ENCODE measurements around the gene FAM241B.

Gene FAM241B, protein sequence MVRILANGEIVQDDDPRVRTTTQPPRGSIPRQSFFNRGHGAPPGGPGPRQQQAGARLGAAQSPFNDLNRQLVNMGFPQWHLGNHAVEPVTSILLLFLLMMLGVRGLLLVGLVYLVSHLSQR

DNA sequence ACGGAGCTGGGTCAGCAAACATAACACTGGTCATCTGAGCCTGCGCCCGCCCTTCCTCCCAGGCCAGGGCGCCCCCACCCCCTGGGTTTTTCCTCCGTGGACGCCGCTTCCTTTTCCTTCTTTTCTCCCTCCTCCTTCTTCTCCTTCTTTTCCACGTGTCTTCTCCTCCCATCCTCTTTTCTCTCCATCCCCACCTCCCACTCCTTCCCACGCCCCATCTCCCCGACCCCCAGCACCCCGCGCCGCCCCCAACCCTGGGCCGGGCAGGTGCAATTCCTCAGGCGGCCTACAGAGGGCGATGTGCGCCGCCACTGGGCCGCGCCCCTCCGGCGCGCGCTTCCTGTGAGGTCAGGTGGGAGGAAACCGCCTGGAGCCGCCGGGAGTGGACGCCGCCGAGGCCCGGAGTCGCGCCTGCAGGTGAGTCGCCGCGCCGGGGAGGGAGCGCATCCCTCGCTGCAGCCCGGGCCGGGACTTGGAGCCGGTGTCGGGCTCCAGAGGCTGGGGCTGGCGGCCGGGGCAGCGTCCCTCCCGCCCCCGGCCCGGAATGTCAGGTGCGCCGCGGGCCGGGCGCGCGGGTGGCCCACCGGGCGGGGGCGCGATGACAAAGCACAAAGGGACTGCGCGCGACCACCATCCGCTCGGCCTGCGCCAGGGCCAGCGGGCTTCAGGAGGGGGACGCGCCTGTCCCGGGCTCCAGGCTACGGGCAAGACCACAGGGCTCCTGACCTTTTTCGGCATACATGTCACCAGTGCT, at the start of gene FAM241B:
Gene FAM241B (plus strand): TSS at position 351 of the 754 bp plus-strand sequence. CDS start 1,497 bp downstream, outside the sequence.
- H3K27ac ChIP-seq: peak within 1 kb of the TSS; percentile 73
- TF ChIP-seq, protein P1, sequence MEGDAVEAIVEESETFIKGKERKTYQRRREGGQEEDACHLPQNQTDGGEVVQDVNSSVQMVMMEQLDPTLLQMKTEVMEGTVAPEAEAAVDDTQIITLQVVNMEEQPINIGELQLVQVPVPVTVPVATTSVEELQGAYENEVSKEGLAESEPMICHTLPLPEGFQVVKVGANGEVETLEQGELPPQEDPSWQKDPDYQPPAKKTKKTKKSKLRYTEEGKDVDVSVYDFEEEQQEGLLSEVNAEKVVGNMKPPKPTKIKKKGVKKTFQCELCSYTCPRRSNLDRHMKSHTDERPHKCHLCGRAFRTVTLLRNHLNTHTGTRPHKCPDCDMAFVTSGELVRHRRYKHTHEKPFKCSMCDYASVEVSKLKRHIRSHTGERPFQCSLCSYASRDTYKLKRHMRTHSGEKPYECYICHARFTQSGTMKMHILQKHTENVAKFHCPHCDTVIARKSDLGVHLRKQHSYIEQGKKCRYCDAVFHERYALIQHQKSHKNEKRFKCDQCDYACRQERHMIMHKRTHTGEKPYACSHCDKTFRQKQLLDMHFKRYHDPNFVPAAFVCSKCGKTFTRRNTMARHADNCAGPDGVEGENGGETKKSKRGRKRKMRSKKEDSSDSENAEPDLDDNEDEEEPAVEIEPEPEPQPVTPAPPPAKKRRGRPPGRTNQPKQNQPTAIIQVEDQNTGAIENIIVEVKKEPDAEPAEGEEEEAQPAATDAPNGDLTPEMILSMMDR (conservative IDR thresholded peaks at IDR 0.05): peak; percentile 99

DNA sequence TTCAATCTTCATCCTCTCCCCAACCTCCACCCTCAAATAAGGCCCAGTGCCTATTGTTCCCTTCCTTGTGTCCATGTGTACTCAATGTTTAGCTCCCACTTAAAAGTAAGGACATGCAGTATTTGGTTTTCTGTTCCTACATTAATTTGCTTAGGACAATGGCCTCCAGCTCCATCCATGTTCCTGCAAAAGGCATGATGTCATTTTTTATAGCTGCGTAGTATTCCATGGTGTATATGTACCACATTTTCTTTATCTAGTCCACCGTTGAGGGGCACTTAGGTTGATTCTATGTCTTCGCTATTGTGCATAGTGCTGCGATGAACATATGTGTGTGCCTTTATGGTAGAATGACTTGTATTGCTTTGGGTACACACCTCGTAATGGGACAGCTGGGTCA, 49.6 kb upstream of the FAM241B start:
- TF ChIP-seq, protein P1 (conservative IDR thresholded peaks at IDR 0.05): no peak

DNA sequence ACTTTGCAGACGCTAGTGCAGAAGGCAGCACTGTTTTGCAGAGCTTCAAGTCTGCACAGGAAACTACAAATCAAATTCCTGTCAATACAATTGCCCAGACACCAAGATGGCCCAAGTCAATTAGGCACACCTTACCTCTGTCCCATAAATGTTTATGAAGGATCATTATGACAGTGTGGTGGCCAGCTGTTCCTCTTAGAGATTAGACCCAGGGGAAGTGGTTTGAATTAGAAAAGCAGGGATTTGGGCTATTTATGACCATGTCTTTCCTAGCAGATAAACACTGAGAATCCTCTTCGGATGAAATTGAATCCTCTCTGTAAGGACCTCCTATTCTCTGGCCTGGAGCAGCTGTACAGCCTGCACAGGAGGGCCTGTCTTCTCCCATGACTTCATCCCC, 46.9 kb upstream of the FAM241B start:
- TF ChIP-seq, protein P1 (conservative IDR thresholded peaks at IDR 0.05): no peak
- no peak overlapping the region for H3K27ac ChIP-seq

More for the DNA sequence above, 49.6 kb upstream of the FAM241B start:
- no peak overlapping the region for H3K27ac ChIP-seq

DNA sequence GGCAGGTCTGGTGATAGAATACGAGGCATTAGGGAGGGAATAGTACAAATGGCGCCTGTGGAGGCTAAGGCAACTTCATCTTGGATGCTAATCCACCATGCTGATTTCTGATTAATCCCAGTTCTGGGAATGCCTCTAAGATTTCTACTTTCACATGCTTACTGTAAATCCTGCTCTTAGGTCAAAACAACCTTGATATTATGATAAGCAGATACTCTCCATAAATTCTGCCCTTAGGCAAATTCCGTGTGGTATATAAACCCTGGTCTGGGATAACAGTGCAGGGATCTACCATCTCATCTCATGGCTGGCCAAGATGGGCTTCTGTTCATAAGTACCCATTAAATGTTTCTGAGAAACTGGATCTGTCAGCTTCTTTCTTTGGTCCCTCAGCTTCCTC, 45.4 kb upstream of the FAM241B start:
- TF ChIP-seq, protein P1 (conservative IDR thresholded peaks at IDR 0.05): no peak
- H3K27ac ChIP-seq: no peak overlapping the region

DNA sequence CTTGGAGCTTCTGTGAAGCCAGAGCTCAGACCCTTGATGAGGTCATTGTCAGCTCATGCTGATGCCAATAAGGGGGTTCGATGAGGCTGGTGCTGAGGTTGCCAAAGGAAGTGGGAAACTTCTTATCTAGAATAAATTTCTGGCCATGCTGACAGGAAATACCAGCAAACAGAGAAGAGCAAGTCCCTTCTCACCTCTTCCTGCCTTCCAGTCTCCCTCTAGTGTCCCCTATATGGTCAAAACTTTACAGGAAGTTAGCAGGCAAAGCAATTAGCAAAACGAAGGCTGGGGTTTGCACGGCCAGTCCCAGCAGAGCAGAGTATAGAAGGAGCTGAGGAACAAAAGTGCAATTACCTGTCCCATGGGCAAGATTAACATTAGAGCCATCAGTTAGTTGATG, 41.7 kb upstream of the FAM241B start:
- H3K27ac ChIP-seq: no peak overlapping the region
- TF ChIP-seq, protein P1 (conservative IDR thresholded peaks at IDR 0.05): no peak

DNA sequence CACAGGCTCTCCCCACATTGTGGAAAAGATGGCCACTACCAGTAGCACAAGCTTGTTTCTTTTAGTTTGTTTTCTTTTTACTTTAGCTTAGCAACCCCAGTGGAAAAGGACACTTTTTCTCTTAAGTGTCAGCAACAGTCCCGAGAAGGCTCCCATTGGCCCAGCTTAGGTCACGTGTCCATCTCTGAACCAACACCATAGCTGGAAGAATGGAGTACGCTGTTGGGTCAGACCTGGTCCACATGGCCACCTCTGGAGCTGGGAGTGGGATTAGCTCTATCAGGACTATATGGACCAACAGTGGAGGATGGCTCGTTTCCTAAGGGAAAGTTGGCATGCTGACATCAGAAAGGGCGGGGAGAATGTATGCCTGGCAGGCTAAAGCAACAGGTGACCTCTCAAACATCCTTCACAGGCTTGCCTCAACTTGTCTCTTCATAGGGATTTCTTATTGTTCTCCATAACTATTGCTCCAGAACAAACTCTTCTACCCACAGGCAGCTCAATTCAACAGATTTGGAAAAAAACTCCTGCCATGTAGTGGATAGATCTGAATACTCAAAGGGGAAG, 29.2 kb upstream of the FAM241B start:
- H3K27ac ChIP-seq: no peak overlapping the region
- TF ChIP-seq, protein P1 (conservative IDR thresholded peaks at IDR 0.05): no peak

DNA sequence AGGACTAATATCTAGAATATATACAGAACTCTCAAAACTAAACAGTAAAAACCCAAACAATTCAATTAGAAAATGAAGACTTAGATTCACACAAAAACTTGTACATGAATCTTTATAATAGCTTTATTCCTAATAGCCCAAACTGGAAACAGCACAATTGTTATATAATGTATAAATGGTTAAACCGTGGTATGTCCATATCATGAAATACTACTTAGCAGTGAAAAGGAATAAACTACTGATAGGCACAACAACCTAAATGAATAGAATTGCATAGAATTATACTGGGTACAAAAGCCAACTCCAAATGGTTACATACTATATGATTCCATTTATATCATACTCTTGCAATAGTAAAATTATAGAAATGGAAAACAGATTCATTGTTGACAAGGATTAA, 21.0 kb upstream of the FAM241B start:
- TF ChIP-seq, protein P1 (conservative IDR thresholded peaks at IDR 0.05): no peak
- H3K27ac ChIP-seq: no peak overlapping the region
